Breast epithelium (tissue), 3 donors: ENCODE measurements around the gene ATXN1.

Experiments
- POLR2AphosphoS5 ChIP-seq, 3 donors: sonication (generic); formaldehyde crosslinking; IDR thresholded peaks; one replicate each; pipeline ENCODE4 v1.6.1; 2017; ENCODE audit warnings: antibody characterized with exemption in 3 of 3
- TF ChIP-seq, protein P1 (sequence below), 3 donors: fragments of 450-650 bp; IDR thresholded peaks; one replicate each; pipeline ENCODE4 v1.5.1; 2016 to 2017; ENCODE audit warnings: antibody characterized with exemption in 3 of 3, mild to moderate bottlenecking in 3 of 3, moderate library complexity in 3 of 3

DNA sequence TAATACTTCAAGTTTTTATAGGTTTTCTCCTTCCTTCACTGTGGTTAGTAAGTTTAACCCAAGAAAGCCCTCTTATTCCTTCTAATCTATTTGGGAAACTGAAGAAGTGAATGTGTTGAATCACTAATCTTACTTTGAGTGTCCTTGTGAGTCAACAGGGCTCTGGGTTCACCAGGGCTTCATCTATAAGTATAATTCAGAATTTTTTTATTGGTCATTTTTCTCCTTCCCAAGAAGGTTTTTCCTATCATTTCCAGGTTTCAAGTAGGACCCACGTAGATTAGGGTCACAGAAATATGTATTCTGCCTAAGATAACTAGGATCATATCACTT, 191.1 kb downstream of the ATXN1 start:
- TF ChIP-seq, protein P1, sequence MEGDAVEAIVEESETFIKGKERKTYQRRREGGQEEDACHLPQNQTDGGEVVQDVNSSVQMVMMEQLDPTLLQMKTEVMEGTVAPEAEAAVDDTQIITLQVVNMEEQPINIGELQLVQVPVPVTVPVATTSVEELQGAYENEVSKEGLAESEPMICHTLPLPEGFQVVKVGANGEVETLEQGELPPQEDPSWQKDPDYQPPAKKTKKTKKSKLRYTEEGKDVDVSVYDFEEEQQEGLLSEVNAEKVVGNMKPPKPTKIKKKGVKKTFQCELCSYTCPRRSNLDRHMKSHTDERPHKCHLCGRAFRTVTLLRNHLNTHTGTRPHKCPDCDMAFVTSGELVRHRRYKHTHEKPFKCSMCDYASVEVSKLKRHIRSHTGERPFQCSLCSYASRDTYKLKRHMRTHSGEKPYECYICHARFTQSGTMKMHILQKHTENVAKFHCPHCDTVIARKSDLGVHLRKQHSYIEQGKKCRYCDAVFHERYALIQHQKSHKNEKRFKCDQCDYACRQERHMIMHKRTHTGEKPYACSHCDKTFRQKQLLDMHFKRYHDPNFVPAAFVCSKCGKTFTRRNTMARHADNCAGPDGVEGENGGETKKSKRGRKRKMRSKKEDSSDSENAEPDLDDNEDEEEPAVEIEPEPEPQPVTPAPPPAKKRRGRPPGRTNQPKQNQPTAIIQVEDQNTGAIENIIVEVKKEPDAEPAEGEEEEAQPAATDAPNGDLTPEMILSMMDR (IDR thresholded peaks at IDR 0.05): no peak
- no peak for TF ChIP-seq POLR2AphosphoS5 (IDR thresholded peaks at IDR 0.05)
